Sigmoid colon (tissue), 7 donors: Measurements from ENCODE around the gene DPP6. TPM values are rescaled to one million over a fixed set of nuclear protein-coding genes. Genes with fewer than 3 reads are reported as not detected.

Experiments used
- DNase-seq: peaks from one replicate; pipeline ENCODE4 v3.0.0-alpha.2; 2019
- H3K27ac ChIP-seq, 4 donors: fragments of 200-600 bp; sonication (generic); one replicate each; pipeline ENCODE4 v1.5.1; 2016 to 2019; ENCODE audit warnings: mild to moderate bottlenecking in 1 of 4
- H3K27me3 ChIP-seq, 3 donors: fragments of 200-600 bp; sonication (generic); one replicate each; pipeline ENCODE4 v1.5.1; 2019; ENCODE audit warnings: mild to moderate bottlenecking in 1 of 3
- H3K36me3 ChIP-seq, 4 donors: fragments of 200-600 bp; sonication (generic); one replicate each; pipeline ENCODE4 v1.5.1; 2016 to 2019
- H3K4me1 ChIP-seq, 4 donors: fragments of 200-600 bp; sonication (generic); one replicate each; pipeline ENCODE4 v1.5.1; 2017 to 2019
- H3K4me3 ChIP-seq, 4 donors: fragments of 200-600 bp; sonication (generic); one replicate each; pipeline ENCODE4 v1.5.1; 2017 to 2019; ENCODE audit warnings: mild to moderate bottlenecking in 2 of 4, moderate library complexity in 1 of 4
- H3K9me3 ChIP-seq, 4 donors: fragments of 200-600 bp in 3 of 4; sonication (generic) in 3 of 4; one replicate each; pipeline versions ENCODE4 v1.5.1 to v1.6.1; 2013 to 2019
- CTCF ChIP-seq, 4 experiments: fragments of 450-650 bp in 3 of 4; fragments of 200-600 bp in 1 of 4; IDR thresholded peaks; one replicate each; pipeline ENCODE4 v1.5.1; 2016 to 2019; ENCODE audit warnings: antibody characterized with exemption in 4 of 4, mild to moderate bottlenecking in 3 of 4, moderate library complexity in 2 of 4
- EP300 ChIP-seq, 4 donors: sonication (generic); formaldehyde crosslinking; IDR thresholded peaks; one replicate each; pipeline ENCODE4 v1.6.1; 2017; ENCODE audit warnings: antibody characterized with exemption in 4 of 4
- POLR2A ChIP-seq, 2 donors: fragments of 450-650 bp; IDR thresholded peaks; one replicate each; pipeline ENCODE4 v1.6.1; 2016; ENCODE audit warnings: antibody characterized with exemption in 2 of 2, mild to moderate bottlenecking in 2 of 2, moderate library complexity in 2 of 2
- POLR2AphosphoS5 ChIP-seq, 4 donors: sonication (generic); formaldehyde crosslinking; IDR thresholded peaks; one replicate each; pipeline ENCODE4 v1.6.1; 2017; ENCODE audit warnings: antibody characterized with exemption in 4 of 4
- WGBS, 2 donors: extraction: QIAGEN DNeasy Blood & Tissue Kit; methylation state at CpG; one replicate each; pipeline ENCODE4 v1.1.7; 2013; 5-methylcytosine and 5-hydroxymethylcytosine counted together
- intact Hi-C: fragments of 100-400 bp; cut with DNase I; formaldehyde crosslinking; loops from one replicate; pipeline ENCODE4 v1.15.1; 2023
- polyA plus RNA-seq, 3 donors: library from polyadenylated mRNA; stranded (reverse); fragments of 200-250 nt; gene quantifications; one replicate each; pipeline ENCODE4 v1.2.3, GENCODE V29; 2013
- total RNA-seq, 4 donors: library from RNA; depleted of rRNA; stranded (reverse); fragments of >200 nt; gene quantifications; one replicate each; pipeline ENCODE4 v1.1.0, GENCODE V29; 2016
- donor health status: healthy with polysubstance abuse.
- donor health status: Bipolar disorder and iron deficiency.
- donor health status: healthy.

Gene DPP6
- total and polyA plus RNA-seq, 7 donors = 1.2 to 53.2 (median 41.0) TPM; not detected in 1

GRCh38 chr7:154680894-154681659 is 628.9 kb downstream of the DPP6 start:
- H3K4me3 ChIP-seq = no peak overlapping the region
- WGBS, 2 donors = 86 to 89% methylated on average over 18 of the region's 18 CpGs
- intact Hi-C loops = no loop called here
- no peak for DNase-seq
- H3K36me3 ChIP-seq = no peaks in the 10 kb centered on the region
- H3K27me3 ChIP-seq = no peaks in the 10 kb centered on the region
- no peaks in the 10 kb centered on the region for H3K9me3 ChIP-seq
- peaks cover 0 to 12% (median 8%) of the 10 kb centered on the region in 4 donors for H3K4me1 ChIP-seq
- no peak for TF ChIP-seq EP300 (IDR thresholded peaks at IDR 0.05)
- no peak for TF ChIP-seq POLR2A (IDR thresholded peaks at IDR 0.05)
- TF ChIP-seq CTCF (IDR thresholded peaks at IDR 0.05) = no peak
- no peak for TF ChIP-seq POLR2AphosphoS5 (IDR thresholded peaks at IDR 0.05)
- H3K27ac ChIP-seq = no peak overlapping the region

- WGBS, 2 donors = 82 to 87% methylated on average over 5 of the region's 5 CpGs
Measured at GRCh38 chr7:154682003-154682402, 629.8 kb downstream of the DPP6 start.

GRCh38 chr7:154684666-154685563 is 632.7 kb downstream of the DPP6 start:
- TF ChIP-seq POLR2A (IDR thresholded peaks at IDR 0.05) (no peak), POLR2AphosphoS5 (IDR thresholded peaks at IDR 0.05) (no peak), CTCF (IDR thresholded peaks at IDR 0.05) (no peak), EP300 (IDR thresholded peaks at IDR 0.05) (no peak)
- 10 to 49% methylated on average over 10 of the region's 10 CpGs for WGBS, 2 donors
- no peaks in the 10 kb centered on the region for H3K27me3 ChIP-seq
- intact Hi-C loops = no loop called here
- H3K4me3 ChIP-seq = no peak overlapping the region
- H3K4me1 ChIP-seq = peaks cover 0 to 12% (median 8%) of the 10 kb centered on the region in 4 donors
- no peak for DNase-seq
- H3K27ac ChIP-seq = no peak overlapping the region
- H3K9me3 ChIP-seq = peaks cover 0 to 3% (median 0%) of the 10 kb centered on the region in 4 donors
- no peaks in the 10 kb centered on the region for H3K36me3 ChIP-seq

More at GRCh38 chr7:154682003-154682402, 629.8 kb downstream of the DPP6 start:
- H3K9me3 ChIP-seq = no peaks in the 10 kb centered on the region
- TF ChIP-seq EP300 (IDR thresholded peaks at IDR 0.05) (no peak), CTCF (IDR thresholded peaks at IDR 0.05) (no peak), POLR2AphosphoS5 (IDR thresholded peaks at IDR 0.05) (no peak), POLR2A (IDR thresholded peaks at IDR 0.05) (no peak)
- DNase-seq = no peak
- intact Hi-C loops = no loop called here
- H3K27me3 ChIP-seq = no peaks in the 10 kb centered on the region
- H3K4me1 ChIP-seq = peaks cover 0 to 12% (median 8%) of the 10 kb centered on the region in 4 donors
- no peaks in the 10 kb centered on the region for H3K36me3 ChIP-seq
- H3K27ac ChIP-seq = no peak overlapping the region
- H3K4me3 ChIP-seq = no peak overlapping the region

- no peaks in the 10 kb centered on the region for H3K36me3 ChIP-seq
- DNase-seq = no peak
- H3K9me3 ChIP-seq = peaks cover 0 to 3% (median 0%) of the 10 kb centered on the region in 4 donors
- no peak overlapping the region for H3K27ac ChIP-seq
- peaks cover 0 to 12% (median 8%) of the 10 kb centered on the region in 4 donors for H3K4me1 ChIP-seq
- WGBS, 2 donors = 7 to 34% methylated on average over 1 of the region's 1 CpG
- H3K4me3 ChIP-seq = no peak overlapping the region
- TF ChIP-seq CTCF (IDR thresholded peaks at IDR 0.05) = no peak
- TF ChIP-seq POLR2AphosphoS5 (IDR thresholded peaks at IDR 0.05) = no peak
- no peak for TF ChIP-seq EP300 (IDR thresholded peaks at IDR 0.05)
- no peak for TF ChIP-seq POLR2A (IDR thresholded peaks at IDR 0.05)
- H3K27me3 ChIP-seq = no peaks in the 10 kb centered on the region
- intact Hi-C loops = no loop called here
Measured at GRCh38 chr7:154685564-154685901, 633.3 kb downstream of the DPP6 start.
